ENCODE measurements around the gene TRIM42.

TRIM42 gene

DNA sequence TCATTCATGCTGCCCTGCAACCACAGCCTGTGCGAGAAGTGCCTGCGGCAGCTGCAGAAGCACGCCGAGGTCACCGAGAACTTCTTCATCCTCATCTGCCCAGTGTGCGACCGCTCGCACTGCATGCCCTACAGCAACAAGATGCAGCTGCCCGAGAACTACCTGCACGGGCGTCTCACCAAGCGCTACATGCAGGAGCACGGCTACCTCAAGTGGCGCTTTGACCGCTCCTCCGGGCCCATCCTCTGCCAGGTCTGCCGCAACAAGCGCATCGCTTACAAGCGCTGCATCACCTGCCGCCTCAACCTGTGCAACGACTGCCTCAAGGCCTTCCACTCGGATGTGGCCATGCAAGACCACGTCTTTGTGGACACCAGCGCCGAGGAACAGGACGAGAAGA lies 4.7 kb downstream of the TRIM42 start:
- no peak overlapping the region for H3K4me3 ChIP-seq (ENCODE audit: low read length in 2 of 2)
- H3K27me3 ChIP-seq (ENCODE audit: control insufficient read depth in 2 of 2, insufficient read depth in 2 of 2, low read length in 2 of 2) = no peaks in the 10 kb centered on the region
- H3K27ac ChIP-seq (ENCODE audit: low read depth in 2 of 2, low read length in 2 of 2) = no peak overlapping the region
- no peak overlapping the region for H3K9ac ChIP-seq (ENCODE audit: low read depth in 1 of 2, low read length in 2 of 2)
- no peaks in the 10 kb centered on the region for H3K9me3 ChIP-seq (ENCODE audit: control insufficient read depth in 2 of 2, low read length in 2 of 2)
- H3K36me3 ChIP-seq (ENCODE audit: control insufficient read depth in 2 of 2, insufficient read depth in 2 of 2, low read length in 2 of 2) = no peaks in the 10 kb centered on the region
- H3K4me1 ChIP-seq (ENCODE audit: control insufficient read depth in 2 of 2, insufficient read depth in 2 of 2, low read length in 2 of 2) = no peaks in the 10 kb centered on the region

DNA sequence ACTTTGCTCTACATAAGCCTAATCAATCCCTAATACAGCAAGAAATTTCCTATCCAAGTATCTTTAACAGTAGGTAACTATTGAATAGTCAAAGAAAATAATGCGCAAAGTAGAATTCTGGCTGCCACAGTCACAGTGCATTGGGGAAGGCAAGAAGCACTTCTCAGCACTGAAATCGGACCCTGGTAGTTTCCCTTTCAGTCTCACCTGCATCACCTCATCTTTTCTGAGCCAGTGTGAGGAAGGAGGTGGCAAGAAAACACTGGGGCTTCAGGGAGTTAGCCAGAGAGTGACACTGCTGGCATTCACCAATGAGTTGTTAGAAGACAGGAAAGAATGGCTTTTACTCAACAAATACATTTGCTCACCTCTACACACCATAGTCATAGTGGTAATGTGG lies 8.3 kb downstream of the TRIM42 start:
- no peaks in the 10 kb centered on the region for H3K36me3 ChIP-seq (ENCODE audit: control insufficient read depth in 2 of 2, insufficient read depth in 2 of 2, low read length in 2 of 2)
- H3K9me3 ChIP-seq (ENCODE audit: control insufficient read depth in 2 of 2, low read length in 2 of 2) = no peaks in the 10 kb centered on the region
- H3K4me3 ChIP-seq (ENCODE audit: low read length in 2 of 2) = no peak overlapping the region
- no peak overlapping the region for H3K9ac ChIP-seq (ENCODE audit: low read depth in 1 of 2, low read length in 2 of 2)
- H3K4me1 ChIP-seq (ENCODE audit: control insufficient read depth in 2 of 2, insufficient read depth in 2 of 2, low read length in 2 of 2) = no peaks in the 10 kb centered on the region
- no peaks in the 10 kb centered on the region for H3K27me3 ChIP-seq (ENCODE audit: control insufficient read depth in 2 of 2, insufficient read depth in 2 of 2, low read length in 2 of 2)
- H3K27ac ChIP-seq (ENCODE audit: low read depth in 2 of 2, low read length in 2 of 2) = no peak overlapping the region

DNA sequence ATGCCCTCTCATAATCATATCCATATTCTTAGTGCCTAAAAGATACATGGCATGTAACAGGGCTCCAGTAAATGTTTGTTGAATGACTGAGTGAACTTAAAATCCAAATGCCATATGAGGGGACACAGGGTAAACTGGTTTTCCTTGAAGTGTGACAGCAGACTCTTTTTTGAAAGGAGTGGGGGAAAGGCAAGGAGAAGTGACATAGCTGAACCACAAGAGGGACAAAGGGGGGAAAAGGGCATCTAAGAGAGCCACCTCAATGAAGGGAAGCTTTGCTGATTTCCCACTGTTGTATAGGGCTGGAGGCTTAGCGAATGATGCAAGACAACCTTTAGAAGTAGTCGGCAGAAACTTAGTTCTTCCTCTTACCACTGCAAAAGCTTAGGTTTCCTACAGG lies 9.1 kb downstream of the TRIM42 start:
- no peaks in the 10 kb centered on the region for H3K4me1 ChIP-seq (ENCODE audit: control insufficient read depth in 2 of 2, insufficient read depth in 2 of 2, low read length in 2 of 2)

DNA sequence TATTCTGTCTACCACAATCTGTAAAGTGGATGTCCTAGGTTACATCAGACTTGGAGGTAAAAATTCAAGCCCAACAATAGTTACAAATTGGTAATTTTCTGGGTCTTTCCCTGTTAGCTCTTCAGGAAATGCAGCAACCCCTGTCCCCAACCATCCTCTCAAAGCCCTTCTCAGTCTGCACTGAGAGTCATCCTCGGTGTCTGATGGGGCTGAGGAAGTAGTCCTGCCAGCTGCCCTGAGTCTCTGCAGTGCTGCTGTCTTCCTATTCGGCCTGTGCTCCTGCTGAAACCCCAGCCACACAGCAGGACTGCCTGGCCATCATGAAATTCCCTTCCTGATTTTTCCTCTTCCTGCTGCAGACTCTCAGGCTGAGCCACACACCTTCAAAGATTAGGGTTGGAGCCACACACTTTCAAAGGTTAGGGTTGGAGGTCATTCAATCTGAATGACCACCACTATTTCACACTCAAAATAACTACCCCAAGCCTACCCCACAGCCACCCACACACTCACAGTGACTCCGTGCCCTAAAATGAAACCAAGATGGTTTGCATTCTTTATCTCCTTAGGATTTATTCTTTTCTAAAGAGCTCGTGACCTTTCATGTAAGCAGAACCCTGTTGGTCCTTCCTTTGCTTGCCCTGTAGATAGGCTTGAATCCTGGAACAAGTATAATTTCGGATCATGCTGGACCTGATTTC lies 17.6 kb downstream of the TRIM42 start:
- no peaks in the 10 kb centered on the region for H3K4me1 ChIP-seq (ENCODE audit: control insufficient read depth in 2 of 2, insufficient read depth in 2 of 2, low read length in 2 of 2)
- H3K27ac ChIP-seq (ENCODE audit: low read depth in 2 of 2, low read length in 2 of 2) = no peak overlapping the region
- H3K9me3 ChIP-seq (ENCODE audit: control insufficient read depth in 2 of 2, low read length in 2 of 2) = no peaks in the 10 kb centered on the region
- no peaks in the 10 kb centered on the region for H3K27me3 ChIP-seq (ENCODE audit: control insufficient read depth in 2 of 2, insufficient read depth in 2 of 2, low read length in 2 of 2)
- no peak overlapping the region for H3K4me3 ChIP-seq (ENCODE audit: low read length in 2 of 2)
- no peaks in the 10 kb centered on the region for H3K36me3 ChIP-seq (ENCODE audit: control insufficient read depth in 2 of 2, insufficient read depth in 2 of 2, low read length in 2 of 2)
- H3K9ac ChIP-seq (ENCODE audit: low read depth in 1 of 2, low read length in 2 of 2) = no peak overlapping the region

More for the DNA sequence above, 9.1 kb downstream of the TRIM42 start:
- H3K36me3 ChIP-seq (ENCODE audit: control insufficient read depth in 2 of 2, insufficient read depth in 2 of 2, low read length in 2 of 2) = no peaks in the 10 kb centered on the region
- no peak overlapping the region for H3K27ac ChIP-seq (ENCODE audit: low read depth in 2 of 2, low read length in 2 of 2)
- H3K9ac ChIP-seq (ENCODE audit: low read depth in 1 of 2, low read length in 2 of 2) = no peak overlapping the region
- no peaks in the 10 kb centered on the region for H3K27me3 ChIP-seq (ENCODE audit: control insufficient read depth in 2 of 2, insufficient read depth in 2 of 2, low read length in 2 of 2)
- no peak overlapping the region for H3K4me3 ChIP-seq (ENCODE audit: low read length in 2 of 2)
- H3K9me3 ChIP-seq (ENCODE audit: control insufficient read depth in 2 of 2, low read length in 2 of 2) = no peaks in the 10 kb centered on the region

DNA sequence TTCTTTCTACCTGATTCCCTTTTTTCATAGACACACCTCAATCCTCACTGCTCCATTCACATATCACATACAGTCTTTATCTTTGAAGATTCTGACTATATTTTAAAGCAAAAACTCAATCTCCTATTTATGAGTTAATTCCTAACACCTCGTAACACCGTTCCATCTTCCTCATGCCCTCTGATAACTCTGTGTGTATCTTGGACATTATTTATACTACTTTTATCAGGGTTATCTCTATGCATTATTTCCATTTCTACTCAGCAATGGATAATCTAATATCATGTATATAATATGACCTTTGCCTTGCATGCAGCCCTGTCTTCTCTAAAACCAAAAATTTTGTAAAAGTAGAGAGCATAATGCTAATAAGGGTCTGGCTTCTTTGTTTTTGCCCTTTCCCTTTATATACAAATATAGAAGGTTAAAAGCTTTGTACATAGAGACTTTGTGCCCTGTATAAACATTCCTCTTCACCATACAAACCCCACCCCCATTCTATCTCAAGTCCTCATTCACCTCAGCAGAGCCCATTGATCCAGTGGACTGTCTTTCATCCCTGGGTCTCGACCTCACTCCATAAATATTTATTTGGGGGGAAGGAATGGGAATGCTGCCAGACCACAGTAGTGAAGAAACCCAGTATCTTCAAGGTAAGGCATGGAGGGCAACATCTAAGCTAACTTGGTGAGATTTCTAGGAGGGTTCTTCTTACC lies 21.8 kb downstream of the TRIM42 start:
- Histone ChIP-seq H3K27me3 (ENCODE audit: control insufficient read depth in 2 of 2, insufficient read depth in 2 of 2, low read length in 2 of 2) (no peaks in the 10 kb centered on the region), H3K9me3 (ENCODE audit: control insufficient read depth in 2 of 2, low read length in 2 of 2) (no peaks in the 10 kb centered on the region), H3K27ac (ENCODE audit: low read depth in 2 of 2, low read length in 2 of 2) (no peak overlapping the region), H3K4me3 (ENCODE audit: low read length in 2 of 2) (no peak overlapping the region), H3K4me1 (ENCODE audit: control insufficient read depth in 2 of 2, insufficient read depth in 2 of 2, low read length in 2 of 2) (no peaks in the 10 kb centered on the region), H3K36me3 (ENCODE audit: control insufficient read depth in 2 of 2, insufficient read depth in 2 of 2, low read length in 2 of 2) (no peaks in the 10 kb centered on the region), H3K9ac (ENCODE audit: low read depth in 1 of 2, low read length in 2 of 2) (no peak overlapping the region)

DNA sequence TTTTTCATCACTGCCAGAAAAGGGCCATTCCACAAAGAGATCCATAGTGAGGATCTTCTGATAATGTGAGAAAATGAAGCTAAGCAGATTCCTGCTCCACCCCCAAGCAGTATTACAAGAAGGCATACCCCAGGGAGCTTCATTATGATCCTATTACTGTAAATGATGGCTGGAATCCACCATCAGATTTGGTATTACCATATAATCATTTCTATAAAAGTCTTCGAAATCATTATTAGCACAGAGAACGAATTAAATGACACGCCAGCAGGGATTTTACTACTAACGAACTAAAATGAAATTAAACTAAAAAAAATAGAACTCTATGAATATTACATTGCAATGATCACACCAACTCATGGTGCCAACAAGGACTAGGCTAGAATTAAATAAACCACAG lies 24.4 kb downstream of the TRIM42 start:
- Histone ChIP-seq H3K27ac (ENCODE audit: low read depth in 2 of 2, low read length in 2 of 2) (no peak overlapping the region), H3K9ac (ENCODE audit: low read depth in 1 of 2, low read length in 2 of 2) (no peak overlapping the region), H3K36me3 (ENCODE audit: control insufficient read depth in 2 of 2, insufficient read depth in 2 of 2, low read length in 2 of 2) (no peaks in the 10 kb centered on the region), H3K9me3 (ENCODE audit: control insufficient read depth in 2 of 2, low read length in 2 of 2) (no peaks in the 10 kb centered on the region), H3K4me3 (ENCODE audit: low read length in 2 of 2) (no peak overlapping the region), H3K4me1 (ENCODE audit: control insufficient read depth in 2 of 2, insufficient read depth in 2 of 2, low read length in 2 of 2) (no peaks in the 10 kb centered on the region), H3K27me3 (ENCODE audit: control insufficient read depth in 2 of 2, insufficient read depth in 2 of 2, low read length in 2 of 2) (no peaks in the 10 kb centered on the region)

DNA sequence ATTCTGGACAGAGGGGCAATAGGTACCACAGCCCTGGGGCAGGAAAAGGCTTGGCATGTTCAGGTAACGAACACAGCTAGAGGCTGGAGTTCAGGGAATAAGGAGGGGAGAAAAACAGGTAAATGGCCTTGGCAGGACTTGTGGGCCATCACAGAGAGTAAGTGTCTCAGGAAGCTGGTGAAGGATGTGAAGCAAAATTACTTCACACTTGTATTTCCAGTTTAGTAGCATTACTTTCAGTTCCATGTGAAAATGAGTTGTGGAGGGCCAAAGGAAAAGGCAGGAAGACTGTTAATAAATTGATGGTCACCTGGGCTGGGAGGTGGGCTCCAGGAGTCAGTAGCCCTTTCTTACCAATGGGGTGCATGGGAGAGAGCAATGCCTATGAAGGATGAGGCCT lies 25.6 kb downstream of the TRIM42 start:
- Histone ChIP-seq H3K4me1 (ENCODE audit: control insufficient read depth in 2 of 2, insufficient read depth in 2 of 2, low read length in 2 of 2) (no peaks in the 10 kb centered on the region), H3K36me3 (ENCODE audit: control insufficient read depth in 2 of 2, insufficient read depth in 2 of 2, low read length in 2 of 2) (no peaks in the 10 kb centered on the region), H3K27ac (ENCODE audit: low read depth in 2 of 2, low read length in 2 of 2) (no peak overlapping the region)

DNA sequence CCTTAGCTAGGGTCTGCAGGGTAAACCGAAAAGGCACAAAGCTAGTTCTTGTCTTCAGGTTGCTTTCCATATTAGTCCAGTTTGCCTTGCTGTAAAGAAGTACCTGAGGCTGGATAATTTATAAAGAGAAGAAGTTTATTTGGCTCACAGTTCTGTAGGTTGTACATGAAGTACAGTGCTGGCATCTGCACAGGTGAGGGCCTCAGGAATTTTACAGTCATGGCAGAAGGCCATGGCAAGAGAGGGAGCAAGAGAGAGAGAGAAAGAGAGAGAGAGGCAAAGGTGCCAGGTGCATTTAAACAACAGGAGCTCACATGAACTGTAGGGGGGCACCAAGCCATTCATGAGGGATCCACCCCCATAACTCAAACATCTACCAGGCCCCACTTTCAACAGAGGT lies 26.9 kb downstream of the TRIM42 start:
- H3K9me3 ChIP-seq (ENCODE audit: control insufficient read depth in 2 of 2, low read length in 2 of 2) = no peaks in the 10 kb centered on the region
- H3K4me3 ChIP-seq (ENCODE audit: low read length in 2 of 2) = no peak overlapping the region
- H3K27me3 ChIP-seq (ENCODE audit: control insufficient read depth in 2 of 2, insufficient read depth in 2 of 2, low read length in 2 of 2) = peaks cover 0 to 2% of the 10 kb centered on the region in 2 donors

More for the DNA sequence above, 25.6 kb downstream of the TRIM42 start:
- no peaks in the 10 kb centered on the region for H3K9me3 ChIP-seq (ENCODE audit: control insufficient read depth in 2 of 2, low read length in 2 of 2)
- no peaks in the 10 kb centered on the region for H3K27me3 ChIP-seq (ENCODE audit: control insufficient read depth in 2 of 2, insufficient read depth in 2 of 2, low read length in 2 of 2)
- H3K4me3 ChIP-seq (ENCODE audit: low read length in 2 of 2) = no peak overlapping the region
- no peak overlapping the region for H3K9ac ChIP-seq (ENCODE audit: low read depth in 1 of 2, low read length in 2 of 2)

DNA sequence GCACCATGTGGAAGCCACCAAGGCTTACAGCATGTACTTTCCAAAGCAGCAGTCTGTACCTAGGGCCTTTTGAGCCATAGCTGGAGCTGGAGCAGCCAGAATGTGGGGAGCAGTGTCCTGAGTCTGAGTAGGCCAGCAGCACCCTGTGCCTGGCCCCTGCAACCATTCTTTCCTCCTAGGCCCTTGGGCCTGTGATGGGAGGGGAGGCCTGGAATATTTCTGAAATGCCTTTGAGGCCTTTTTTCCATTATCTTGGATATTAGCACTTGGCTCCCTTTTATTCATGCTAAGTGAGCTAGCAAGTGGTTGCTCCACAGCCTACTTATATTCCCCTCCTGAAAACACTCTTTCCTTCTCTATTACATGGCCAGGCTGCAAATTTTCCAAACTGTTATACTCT lies 28.1 kb downstream of the TRIM42 start:
- Histone ChIP-seq H3K9ac (ENCODE audit: low read depth in 1 of 2, low read length in 2 of 2) (no peak overlapping the region), H3K27ac (ENCODE audit: low read depth in 2 of 2, low read length in 2 of 2) (no peak overlapping the region), H3K4me3 (ENCODE audit: low read length in 2 of 2) (no peak overlapping the region), H3K9me3 (ENCODE audit: control insufficient read depth in 2 of 2, low read length in 2 of 2) (no peaks in the 10 kb centered on the region), H3K27me3 (ENCODE audit: control insufficient read depth in 2 of 2, insufficient read depth in 2 of 2, low read length in 2 of 2) (peaks cover 0 to 2% of the 10 kb centered on the region in 2 donors), H3K4me1 (ENCODE audit: control insufficient read depth in 2 of 2, insufficient read depth in 2 of 2, low read length in 2 of 2) (no peaks in the 10 kb centered on the region), H3K36me3 (ENCODE audit: control insufficient read depth in 2 of 2, insufficient read depth in 2 of 2, low read length in 2 of 2) (no peaks in the 10 kb centered on the region)

More for the DNA sequence above, 26.9 kb downstream of the TRIM42 start:
- Histone ChIP-seq H3K27ac (ENCODE audit: low read depth in 2 of 2, low read length in 2 of 2) (no peak overlapping the region), H3K36me3 (ENCODE audit: control insufficient read depth in 2 of 2, insufficient read depth in 2 of 2, low read length in 2 of 2) (no peaks in the 10 kb centered on the region), H3K4me1 (ENCODE audit: control insufficient read depth in 2 of 2, insufficient read depth in 2 of 2, low read length in 2 of 2) (no peaks in the 10 kb centered on the region), H3K9ac (ENCODE audit: low read depth in 1 of 2, low read length in 2 of 2) (no peak overlapping the region)

DNA sequence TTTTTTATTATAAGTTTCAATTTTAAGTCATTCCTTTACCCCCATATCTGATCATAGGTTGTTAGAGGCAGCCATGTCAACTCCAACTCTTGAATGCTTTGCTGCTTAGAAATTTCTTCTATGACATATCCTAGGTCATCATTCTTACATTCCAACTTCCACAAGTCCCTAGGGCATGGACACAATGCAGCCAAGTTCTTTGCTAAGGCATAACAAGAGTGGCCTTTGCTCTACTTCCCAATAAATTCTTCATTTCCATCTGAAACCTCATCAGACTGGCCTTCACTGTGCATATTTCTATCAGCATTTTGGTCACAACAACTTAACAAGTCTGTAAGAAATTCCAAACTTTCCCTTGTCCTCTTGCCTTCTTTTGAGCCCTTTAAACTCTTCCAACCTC lies 28.5 kb downstream of the TRIM42 start:
- no peaks in the 10 kb centered on the region for H3K9me3 ChIP-seq (ENCODE audit: control insufficient read depth in 2 of 2, low read length in 2 of 2)
- no peak overlapping the region for H3K27ac ChIP-seq (ENCODE audit: low read depth in 2 of 2, low read length in 2 of 2)
- H3K9ac ChIP-seq (ENCODE audit: low read depth in 1 of 2, low read length in 2 of 2) = no peak overlapping the region
- H3K27me3 ChIP-seq (ENCODE audit: control insufficient read depth in 2 of 2, insufficient read depth in 2 of 2, low read length in 2 of 2) = peaks cover 0 to 2% of the 10 kb centered on the region in 2 donors
- no peaks in the 10 kb centered on the region for H3K4me1 ChIP-seq (ENCODE audit: control insufficient read depth in 2 of 2, insufficient read depth in 2 of 2, low read length in 2 of 2)
- H3K36me3 ChIP-seq (ENCODE audit: control insufficient read depth in 2 of 2, insufficient read depth in 2 of 2, low read length in 2 of 2) = no peaks in the 10 kb centered on the region
- H3K4me3 ChIP-seq (ENCODE audit: low read length in 2 of 2) = no peak overlapping the region
